Ovary (tissue), 3 donors: ENCODE results near the gene ELL2.

Experiments used
- CTCF ChIP-seq, 3 donors: fragments of 450-650 bp in 2 of 3; fragments of 200-600 bp in 1 of 3; IDR thresholded peaks; one replicate each; pipeline versions ENCODE4 v1.5.1 to v1.8.0; 2016 to 2022; ENCODE audit warnings: antibody characterized with exemption in 3 of 3, mild to moderate bottlenecking in 1 of 3
- POLR2A ChIP-seq: fragments of 450-650 bp; IDR thresholded peaks from one replicate; pipeline ENCODE4 v1.6.1; 2017; ENCODE audit warnings: antibody characterized with exemption, mild to moderate bottlenecking, moderate library complexity
- donor health status: DM: no; HTN: no; CAD: no.

- no peak for TF ChIP-seq POLR2A
- no peak for TF ChIP-seq CTCF (IDR thresholded peaks at IDR 0.05)
Observed at GRCh38 chr5:95973793-95974325, 12.2 kb upstream of the ELL2 start.
